Neuronal stem cell (in vitro differentiated cells): Measurements from ENCODE around the gene NFE2L3.

Source experiments
- DNase-seq: peaks from one replicate; pipeline ENCODE4 v3.0.0-alpha.2; 2013; ENCODE audit warnings: low spot score
- H2AFZ ChIP-seq: one replicate; pipeline ENCODE4 v1.6.1; 2013; ENCODE audit warnings: mild to moderate bottlenecking, low read length, inconsistent platforms
- H2AK5ac ChIP-seq: 2 replicates; pipeline ENCODE4 v1.6.1; 2013; ENCODE audit warnings: low read depth, mild to moderate bottlenecking, inconsistent platforms, low read length, moderate library complexity, mixed read lengths
- H2BK120ac ChIP-seq: 2 replicates; pipeline ENCODE4 v1.6.1; 2013; ENCODE audit warnings: low read depth, mild to moderate bottlenecking, inconsistent platforms, low read length, moderate library complexity, mixed read lengths
- H2BK12ac ChIP-seq: one replicate; pipeline ENCODE4 v1.6.1; 2013; ENCODE audit warnings: low read length, inconsistent platforms
- H2BK15ac ChIP-seq: 2 replicates; pipeline ENCODE4 v1.6.1; 2013; ENCODE audit warnings: mild to moderate bottlenecking, low read length, inconsistent platforms, mixed read lengths
- H2BK5ac ChIP-seq: one replicate; pipeline ENCODE4 v1.6.1; 2013; ENCODE audit warnings: inconsistent platforms, mild to moderate bottlenecking, low read length, moderate library complexity
- H3K14ac ChIP-seq: one replicate; pipeline ENCODE4 v1.6.1; 2013; ENCODE audit warnings: low read length, inconsistent platforms
- H3K18ac ChIP-seq: 2 replicates; pipeline ENCODE4 v1.6.1; 2013; ENCODE audit warnings: low read length, inconsistent platforms
- H3K23ac ChIP-seq: 2 replicates; pipeline ENCODE4 v1.6.1; 2013; ENCODE audit warnings: low read depth, mild to moderate bottlenecking, mixed read lengths, low read length, inconsistent platforms; ENCODE audit not compliant: poor library complexity
- H3K27ac ChIP-seq: replicated peaks from 3 replicates; pipeline ENCODE4 v1.5.1; 2013; ENCODE audit warnings: low read length, inconsistent platforms
- H3K27me3 ChIP-seq, 3 experiments: 2 replicates each; pipeline ENCODE4 v1.6.1; 2013; ENCODE audit warnings: low read length in 3 of 3, mild to moderate bottlenecking in 2 of 3, inconsistent platforms in 1 of 3, low read depth in 1 of 3, mixed read lengths in 1 of 3, moderate library complexity in 1 of 3; ENCODE audit not compliant: control insufficient read depth in 3 of 3, insufficient read depth in 3 of 3
- H3K36me3 ChIP-seq, 2 donors: replicated peaks in 1 of 2; 2 replicates each; pipeline ENCODE4 v1.6.1; 2013; ENCODE audit warnings: low read length in 2 of 2; ENCODE audit not compliant: control insufficient read depth in 2 of 2, insufficient read depth in 2 of 2
- H3K4ac ChIP-seq: 2 replicates; pipeline ENCODE4 v1.6.1; 2013; ENCODE audit warnings: inconsistent platforms, mild to moderate bottlenecking, low read length, moderate library complexity
- H3K4me1 ChIP-seq, 2 donors: 1 replicate in 1 of 2; 2 replicates in 1 of 2; pipeline ENCODE4 v1.6.1; 2013; ENCODE audit warnings: low read length in 2 of 2, low read depth in 1 of 2; ENCODE audit not compliant: control insufficient read depth in 2 of 2, insufficient read depth in 1 of 2
- H3K4me2 ChIP-seq: one replicate; pipeline ENCODE4 v1.6.1; 2013; ENCODE audit warnings: mild to moderate bottlenecking, low read length, inconsistent platforms; ENCODE audit not compliant: insufficient read depth, poor library complexity, severe bottlenecking
- H3K4me3 ChIP-seq, 2 donors: 2 replicates each; pipeline ENCODE4 v1.5.1; 2013; ENCODE audit warnings: low read length in 2 of 2, mild to moderate bottlenecking in 2 of 2, inconsistent platforms in 1 of 2, moderate library complexity in 1 of 2
- H3K79me1 ChIP-seq: one replicate; pipeline ENCODE4 v1.6.1; 2013; ENCODE audit warnings: low read depth, mild to moderate bottlenecking, inconsistent platforms, low read length, moderate library complexity
- H3K9ac ChIP-seq: one replicate; pipeline ENCODE4 v1.6.1; 2013; ENCODE audit warnings: mild to moderate bottlenecking, low read depth, low read length, inconsistent platforms; ENCODE audit not compliant: poor library complexity
- H3K9me3 ChIP-seq, 2 donors: replicated peaks in 1 of 2; 2 replicates each; pipeline versions ENCODE3 to v1.6.1; 2013; ENCODE audit warnings: low read length in 2 of 2, mild to moderate bottlenecking in 2 of 2, inconsistent platforms in 1 of 2, low read depth in 1 of 2, mixed read lengths in 1 of 2, moderate library complexity in 1 of 2; ENCODE audit not compliant: control insufficient read depth in 2 of 2, insufficient read depth in 1 of 2
- H4K8ac ChIP-seq: one replicate; pipeline ENCODE4 v1.6.1; 2013; ENCODE audit warnings: low read depth, mild to moderate bottlenecking, inconsistent platforms, low read length, moderate library complexity
- H4K91ac ChIP-seq: one replicate; pipeline ENCODE4 v1.6.1; 2013; ENCODE audit warnings: low read length, low read depth, mild to moderate bottlenecking, inconsistent platforms; ENCODE audit not compliant: poor library complexity
- WGBS, 2 donors: extraction: QIAGEN DNeasy Blood & Tissue Kit; methylation state at CpG; one replicate each; pipeline ENCODE4 v1.1.7; 2013; ENCODE audit warnings: missing lambda C conversion rate in 2 of 2, mixed read lengths in 1 of 2; ENCODE audit not compliant: insufficient read length in 2 of 2, insufficient replicate concordance in 1 of 2; ENCODE audit errors: extremely low coverage in 2 of 2; 5-methylcytosine and 5-hydroxymethylcytosine counted together

NFE2L3 gene

GRCh38 chr7:26140380-26140779 is 11.6 kb upstream of the NFE2L3 start:
- Histone ChIP-seq H3K14ac (no peak overlapping the region), H3K9ac (no peak overlapping the region), H3K27ac (no peak overlapping the region), H3K4me3 (no peak overlapping the region), H2AFZ (no peak overlapping the region), H3K36me3 (no peaks in the 10 kb centered on the region), H2BK120ac (no peak overlapping the region), H3K4ac (no peak overlapping the region), H3K23ac (no peak overlapping the region), H2BK15ac (no peak overlapping the region), H2BK5ac (no peak overlapping the region), H3K4me1 (no peaks in the 10 kb centered on the region), H2BK12ac (no peak overlapping the region), H4K8ac (no peak overlapping the region), H3K79me1 (no peaks in the 10 kb centered on the region), H3K9me3 (no peaks in the 10 kb centered on the region), H3K27me3 (peaks cover 0 to 17% (median 0%) of the 10 kb centered on the region in 3 experiments), H2AK5ac (no peak overlapping the region), H4K91ac (no peak overlapping the region), H3K4me2 (no peak overlapping the region), H3K18ac (no peak overlapping the region)
- WGBS, 2 donors, result no CpG with 5 or more reads among the region's 1 CpG
- no peak for DNase-seq

- H3K79me1 ChIP-seq, result no peaks in the 10 kb centered on the region
- no peak overlapping the region for H3K9ac ChIP-seq
- H2AK5ac ChIP-seq, result no peak overlapping the region
- H3K4me2 ChIP-seq, result no peak overlapping the region
- H2BK5ac ChIP-seq, result no peak overlapping the region
- no peak overlapping the region for H3K4ac ChIP-seq
- H4K91ac ChIP-seq, result no peak overlapping the region
- H2AFZ ChIP-seq, result no peak overlapping the region
- no peaks in the 10 kb centered on the region for H3K4me1 ChIP-seq
- no peaks in the 10 kb centered on the region for H3K36me3 ChIP-seq
- no peak overlapping the region for H2BK120ac ChIP-seq
- no peak overlapping the region for H2BK12ac ChIP-seq
- H3K27ac ChIP-seq, result no peak overlapping the region
- no peak overlapping the region for H3K4me3 ChIP-seq
- no peak overlapping the region for H3K23ac ChIP-seq
- H3K9me3 ChIP-seq, result no peaks in the 10 kb centered on the region
- WGBS, 2 donors, result no CpG with 5 or more reads among the region's 2 CpGs
- H3K14ac ChIP-seq, result no peak overlapping the region
- H4K8ac ChIP-seq, result no peak overlapping the region
- DNase-seq, result no peak
- peaks cover 0 to 15% (median 0%) of the 10 kb centered on the region in 3 experiments for H3K27me3 ChIP-seq
- H3K18ac ChIP-seq, result no peak overlapping the region
- H2BK15ac ChIP-seq, result no peak overlapping the region
Observed at GRCh38 chr7:26141077-26141476, 10.9 kb upstream of the NFE2L3 start.

GRCh38 chr7:26143298-26144048 is 8.5 kb upstream of the NFE2L3 start:
- no peak overlapping the region for H3K4ac ChIP-seq
- H4K8ac ChIP-seq, result no peak overlapping the region
- no peak overlapping the region for H2BK5ac ChIP-seq
- H3K4me2 ChIP-seq, result no peak overlapping the region
- no peak for DNase-seq
- H2BK120ac ChIP-seq, result no peak overlapping the region
- H3K27ac ChIP-seq, result no peak overlapping the region
- no peaks in the 10 kb centered on the region for H3K79me1 ChIP-seq
- H3K23ac ChIP-seq, result no peak overlapping the region
- no peaks in the 10 kb centered on the region for H3K4me1 ChIP-seq
- H3K36me3 ChIP-seq, result no peaks in the 10 kb centered on the region
- no peak overlapping the region for H3K14ac ChIP-seq
- H3K27me3 ChIP-seq, result peaks cover 0 to 15% (median 0%) of the 10 kb centered on the region in 3 experiments
- H3K4me3 ChIP-seq, result no peak overlapping the region
- H2AFZ ChIP-seq, result no peak overlapping the region
- H2BK15ac ChIP-seq, result no peak overlapping the region
- H2BK12ac ChIP-seq, result no peak overlapping the region
- no peak overlapping the region for H2AK5ac ChIP-seq
- H3K9ac ChIP-seq, result no peak overlapping the region
- no CpG with 5 or more reads among the region's 5 CpGs for WGBS, 2 donors
- H3K18ac ChIP-seq, result no peak overlapping the region
- no peak overlapping the region for H4K91ac ChIP-seq
- H3K9me3 ChIP-seq, result peaks cover 0 to 3% of the 10 kb centered on the region in 2 donors

GRCh38 chr7:26144184-26145080 is 7.6 kb upstream of the NFE2L3 start:
- no peak overlapping the region for H3K27ac ChIP-seq
- no peak overlapping the region for H3K4me2 ChIP-seq
- no peak for DNase-seq
- H3K27me3 ChIP-seq, result peaks cover 0 to 18% (median 0%) of the 10 kb centered on the region in 3 experiments
- no peak overlapping the region for H2AFZ ChIP-seq
- no peaks in the 10 kb centered on the region for H3K36me3 ChIP-seq
- no peak overlapping the region for H3K9ac ChIP-seq
- no peak overlapping the region for H4K8ac ChIP-seq
- H2BK5ac ChIP-seq, result no peak overlapping the region
- H3K79me1 ChIP-seq, result no peaks in the 10 kb centered on the region
- no peak overlapping the region for H3K4me3 ChIP-seq
- peaks cover 0 to 3% of the 10 kb centered on the region in 2 donors for H3K9me3 ChIP-seq
- H3K18ac ChIP-seq, result no peak overlapping the region
- H2BK120ac ChIP-seq, result no peak overlapping the region
- no CpG with 5 or more reads among the region's 13 CpGs for WGBS, 2 donors
- no peak overlapping the region for H4K91ac ChIP-seq
- no peaks in the 10 kb centered on the region for H3K4me1 ChIP-seq
- no peak overlapping the region for H2BK15ac ChIP-seq
- H3K14ac ChIP-seq, result no peak overlapping the region
- H3K23ac ChIP-seq, result no peak overlapping the region
- no peak overlapping the region for H2BK12ac ChIP-seq
- no peak overlapping the region for H2AK5ac ChIP-seq
- no peak overlapping the region for H3K4ac ChIP-seq
